ENCODE measurements around the gene CDH15. TPM values are rescaled to one million over a fixed set of nuclear protein-coding genes. Genes with fewer than 3 reads are reported as not detected.

CDH15 gene
- total and polyA plus RNA-seq, 2 of the 13 experiments (the other 11 are each of a cell fraction or from before 2014, with no cell fraction given), result 0.74 to 2.2 TPM

DNA sequence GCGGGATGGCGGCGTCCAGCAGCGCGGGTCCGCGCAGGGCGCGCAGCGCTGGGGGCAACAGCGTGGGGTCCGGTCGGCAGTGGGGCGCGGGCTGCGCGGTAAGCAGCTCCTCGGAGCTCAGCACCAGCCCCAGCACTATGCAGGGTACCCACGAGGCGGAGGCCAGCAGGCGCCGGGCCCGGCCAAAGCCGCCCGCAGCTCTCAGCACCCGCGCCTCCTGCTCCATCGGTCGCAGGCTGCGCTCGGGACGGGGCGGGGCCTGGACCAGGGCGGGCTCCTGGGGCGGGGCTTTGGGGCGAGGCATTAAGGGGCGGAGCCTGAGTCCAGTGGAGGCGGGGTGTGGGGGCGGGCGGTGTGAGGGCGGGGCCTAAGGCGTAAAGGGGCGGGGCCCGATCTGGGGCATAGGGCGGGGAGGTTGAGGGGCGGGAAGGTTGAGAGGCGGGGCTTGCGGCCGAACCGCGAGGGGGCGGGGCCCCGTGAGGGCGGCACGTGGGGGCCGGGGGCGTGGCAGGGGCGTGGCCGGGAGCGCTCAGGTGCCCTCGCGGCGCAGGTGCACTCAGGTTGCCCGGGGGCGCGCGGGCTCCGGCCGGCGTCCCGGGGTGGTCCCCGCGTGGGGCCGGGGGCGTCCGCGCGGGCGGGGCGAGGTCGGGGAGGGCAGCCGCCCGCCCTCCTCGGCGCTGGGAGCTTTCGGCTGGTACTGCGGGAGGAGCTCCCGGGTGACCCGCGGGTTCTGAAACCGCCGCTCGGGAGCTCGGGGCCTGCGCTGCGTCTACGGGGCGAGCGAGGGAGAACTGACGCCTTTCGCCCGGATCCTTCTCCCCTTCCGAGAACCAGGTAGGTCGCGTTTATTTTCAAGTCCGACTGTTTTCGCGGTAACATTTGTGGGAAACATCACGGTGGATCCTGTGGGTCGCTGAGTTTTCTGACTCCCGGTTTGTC, 30.2 kb downstream of the CDH15 start (continued):
- TF ChIP-seq, protein P1, sequence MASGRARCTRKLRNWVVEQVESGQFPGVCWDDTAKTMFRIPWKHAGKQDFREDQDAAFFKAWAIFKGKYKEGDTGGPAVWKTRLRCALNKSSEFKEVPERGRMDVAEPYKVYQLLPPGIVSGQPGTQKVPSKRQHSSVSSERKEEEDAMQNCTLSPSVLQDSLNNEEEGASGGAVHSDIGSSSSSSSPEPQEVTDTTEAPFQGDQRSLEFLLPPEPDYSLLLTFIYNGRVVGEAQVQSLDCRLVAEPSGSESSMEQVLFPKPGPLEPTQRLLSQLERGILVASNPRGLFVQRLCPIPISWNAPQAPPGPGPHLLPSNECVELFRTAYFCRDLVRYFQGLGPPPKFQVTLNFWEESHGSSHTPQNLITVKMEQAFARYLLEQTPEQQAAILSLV (CRISPR knock-in tag; IDR thresholded peaks at IDR 0.05; ENCODE audit: borderline replicate concordance), result 0 out of 2 replicates have a peak, but pooled peaks have one; percentile 26
- TF ChIP-seq NR2F6 (IDR thresholded peaks at IDR 0.05) (no peak), NR2F6 (CRISPR knock-in tag; IDR thresholded peaks at IDR 0.05) (0 out of 2 replicates have a peak, but pooled peaks have one; percentile 7), KLF15 (CRISPR knock-in tag; IDR thresholded peaks at IDR 0.05; ENCODE audit: borderline replicate concordance) (no peak), ZNF124 (CRISPR knock-in tag; IDR thresholded peaks at IDR 0.05) (no peak), IKZF4 (CRISPR knock-in tag; IDR thresholded peaks at IDR 0.05; ENCODE audit: borderline replicate concordance, low read depth, not compliant biosample characterization) (peak; percentile 72), ZNF337 (CRISPR knock-in tag; IDR thresholded peaks at IDR 0.05; ENCODE audit: borderline replicate concordance, low read depth) (no peak), REXO4 (CRISPR knock-in tag; IDR thresholded peaks at IDR 0.05; ENCODE audit: borderline replicate concordance) (no peak), CBFB (CRISPR knock-in tag; IDR thresholded peaks at IDR 0.05) (no peak; the same call in 1 of the 2 replicates), BORCS8-MEF2B (CRISPR knock-in tag; IDR thresholded peaks at IDR 0.05) (no peak), MYC (CRISPR knock-in tag; IDR thresholded peaks at IDR 0.05; ENCODE audit: borderline replicate concordance) (peak; percentile 60), PRPF4 (IDR thresholded peaks at IDR 0.05; ENCODE audit: low read depth, low read length, poor library complexity, severe bottlenecking) (no peak), RNF2 (conservative IDR thresholded peaks at IDR 0.05; ENCODE audit: low read depth) (no peak), GTF3A (CRISPR knock-in tag; conservative IDR thresholded peaks at IDR 0.05) (no peak), HCFC1 (IDR thresholded peaks at IDR 0.05; ENCODE audit: low read depth, low read length) (0 out of 2 replicates have a peak, but pooled peaks have one; percentile 2)
- TF ChIP-seq, protein P2, sequence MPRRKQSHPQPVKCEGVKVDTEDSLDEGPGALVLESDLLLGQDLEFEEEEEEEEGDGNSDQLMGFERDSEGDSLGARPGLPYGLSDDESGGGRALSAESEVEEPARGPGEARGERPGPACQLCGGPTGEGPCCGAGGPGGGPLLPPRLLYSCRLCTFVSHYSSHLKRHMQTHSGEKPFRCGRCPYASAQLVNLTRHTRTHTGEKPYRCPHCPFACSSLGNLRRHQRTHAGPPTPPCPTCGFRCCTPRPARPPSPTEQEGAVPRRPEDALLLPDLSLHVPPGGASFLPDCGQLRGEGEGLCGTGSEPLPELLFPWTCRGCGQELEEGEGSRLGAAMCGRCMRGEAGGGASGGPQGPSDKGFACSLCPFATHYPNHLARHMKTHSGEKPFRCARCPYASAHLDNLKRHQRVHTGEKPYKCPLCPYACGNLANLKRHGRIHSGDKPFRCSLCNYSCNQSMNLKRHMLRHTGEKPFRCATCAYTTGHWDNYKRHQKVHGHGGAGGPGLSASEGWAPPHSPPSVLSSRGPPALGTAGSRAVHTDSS (CRISPR knock-in tag; conservative IDR thresholded peaks at IDR 0.05), result no peak
- TF ChIP-seq, protein P3, sequence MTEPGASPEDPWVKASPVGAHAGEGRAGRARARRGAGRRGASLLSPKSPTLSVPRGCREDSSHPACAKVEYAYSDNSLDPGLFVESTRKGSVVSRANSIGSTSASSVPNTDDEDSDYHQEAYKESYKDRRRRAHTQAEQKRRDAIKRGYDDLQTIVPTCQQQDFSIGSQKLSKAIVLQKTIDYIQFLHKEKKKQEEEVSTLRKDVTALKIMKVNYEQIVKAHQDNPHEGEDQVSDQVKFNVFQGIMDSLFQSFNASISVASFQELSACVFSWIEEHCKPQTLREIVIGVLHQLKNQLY (CRISPR knock-in tag; IDR thresholded peaks at IDR 0.05), result no peak
- TF ChIP-seq, protein P4, sequence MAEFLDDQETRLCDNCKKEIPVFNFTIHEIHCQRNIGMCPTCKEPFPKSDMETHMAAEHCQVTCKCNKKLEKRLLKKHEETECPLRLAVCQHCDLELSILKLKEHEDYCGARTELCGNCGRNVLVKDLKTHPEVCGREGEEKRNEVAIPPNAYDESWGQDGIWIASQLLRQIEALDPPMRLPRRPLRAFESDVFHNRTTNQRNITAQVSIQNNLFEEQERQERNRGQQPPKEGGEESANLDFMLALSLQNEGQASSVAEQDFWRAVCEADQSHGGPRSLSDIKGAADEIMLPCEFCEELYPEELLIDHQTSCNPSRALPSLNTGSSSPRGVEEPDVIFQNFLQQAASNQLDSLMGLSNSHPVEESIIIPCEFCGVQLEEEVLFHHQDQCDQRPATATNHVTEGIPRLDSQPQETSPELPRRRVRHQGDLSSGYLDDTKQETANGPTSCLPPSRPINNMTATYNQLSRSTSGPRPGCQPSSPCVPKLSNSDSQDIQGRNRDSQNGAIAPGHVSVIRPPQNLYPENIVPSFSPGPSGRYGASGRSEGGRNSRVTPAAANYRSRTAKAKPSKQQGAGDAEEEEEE (CRISPR knock-in tag; IDR thresholded peaks at IDR 0.05; ENCODE audit: borderline replicate concordance), result no peak
- TF ChIP-seq, protein P5, sequence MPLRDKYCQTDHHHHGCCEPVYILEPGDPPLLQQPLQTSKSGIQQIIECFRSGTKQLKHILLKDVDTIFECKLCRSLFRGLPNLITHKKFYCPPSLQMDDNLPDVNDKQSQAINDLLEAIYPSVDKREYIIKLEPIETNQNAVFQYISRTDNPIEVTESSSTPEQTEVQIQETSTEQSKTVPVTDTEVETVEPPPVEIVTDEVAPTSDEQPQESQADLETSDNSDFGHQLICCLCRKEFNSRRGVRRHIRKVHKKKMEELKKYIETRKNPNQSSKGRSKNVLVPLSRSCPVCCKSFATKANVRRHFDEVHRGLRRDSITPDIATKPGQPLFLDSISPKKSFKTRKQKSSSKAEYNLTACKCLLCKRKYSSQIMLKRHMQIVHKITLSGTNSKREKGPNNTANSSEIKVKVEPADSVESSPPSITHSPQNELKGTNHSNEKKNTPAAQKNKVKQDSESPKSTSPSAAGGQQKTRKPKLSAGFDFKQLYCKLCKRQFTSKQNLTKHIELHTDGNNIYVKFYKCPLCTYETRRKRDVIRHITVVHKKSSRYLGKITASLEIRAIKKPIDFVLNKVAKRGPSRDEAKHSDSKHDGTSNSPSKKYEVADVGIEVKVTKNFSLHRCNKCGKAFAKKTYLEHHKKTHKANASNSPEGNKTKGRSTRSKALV (CRISPR knock-in tag; IDR thresholded peaks at IDR 0.05), result peak; percentile 55; the same call in 1 of the 2 replicates
